GDM1 (cell line): ENCODE data around the gene STEAP1.
"Not testable (repeated sequence)": the region's sequence is repeated elsewhere in the genome, so short reads cannot be mapped to it uniquely, and the experiment has no call there.

ENCODE experiments used
- DNase-seq: peaks from one replicate; lab custom pipeline; 2025; lab: John Stamatoyannopoulos, UW

STEAP1 gene

DNA sequence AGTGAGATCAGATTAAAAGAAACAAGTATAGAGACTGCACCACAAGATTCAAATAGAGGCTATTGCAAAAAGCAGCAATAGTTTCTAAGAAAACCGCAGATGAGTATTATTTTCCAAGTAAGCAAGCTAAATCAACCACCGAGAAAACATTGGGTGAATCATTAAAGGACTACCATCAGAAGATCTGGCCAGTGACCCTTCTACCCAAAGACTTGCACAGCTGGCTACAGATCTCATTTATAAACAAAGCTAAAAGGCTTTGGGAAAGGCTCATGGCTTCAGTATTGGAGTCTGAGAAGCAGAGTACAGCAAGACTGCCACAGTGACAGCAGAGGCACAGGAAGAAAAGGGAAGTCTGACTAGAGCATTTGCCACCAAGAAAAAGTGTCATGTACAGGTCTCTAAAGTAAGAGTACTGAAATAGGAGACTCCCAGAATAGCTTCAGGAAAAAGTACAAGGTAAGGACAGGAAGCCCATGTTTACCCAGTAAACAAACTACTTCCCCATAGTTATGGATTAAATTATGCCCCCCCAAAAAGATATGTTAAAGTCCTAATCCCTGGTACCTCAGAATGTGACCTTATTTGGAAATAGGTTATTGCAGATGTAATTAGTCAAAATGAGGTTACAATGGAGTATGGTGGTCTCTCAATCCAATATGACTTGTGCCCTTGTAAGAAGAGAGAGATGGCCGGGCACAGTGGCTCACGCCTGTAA lies 19.0 kb downstream of the STEAP1 start:
- DNase-seq, result no peak

DNA sequence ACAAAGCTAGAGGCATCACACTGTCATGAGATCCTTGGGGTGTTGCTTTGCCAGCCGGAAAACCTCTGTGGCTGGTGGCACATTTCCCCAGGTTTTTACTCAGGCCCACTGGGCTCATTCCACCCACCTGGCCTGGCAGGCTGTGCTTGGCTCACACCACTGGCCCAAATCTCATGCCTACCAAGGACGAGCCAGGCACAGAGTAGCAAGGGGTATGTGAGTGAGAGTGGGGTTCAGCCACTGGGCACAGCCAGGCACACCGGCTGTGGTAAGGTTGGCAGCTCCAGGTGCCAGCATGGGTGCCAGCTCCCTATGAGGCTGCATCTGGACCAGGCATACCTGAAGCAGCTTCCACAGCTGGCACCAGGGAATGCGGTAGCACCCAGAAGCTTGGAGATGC lies 21.4 kb downstream of the STEAP1 start:
- DNase-seq, result no peak

DNA sequence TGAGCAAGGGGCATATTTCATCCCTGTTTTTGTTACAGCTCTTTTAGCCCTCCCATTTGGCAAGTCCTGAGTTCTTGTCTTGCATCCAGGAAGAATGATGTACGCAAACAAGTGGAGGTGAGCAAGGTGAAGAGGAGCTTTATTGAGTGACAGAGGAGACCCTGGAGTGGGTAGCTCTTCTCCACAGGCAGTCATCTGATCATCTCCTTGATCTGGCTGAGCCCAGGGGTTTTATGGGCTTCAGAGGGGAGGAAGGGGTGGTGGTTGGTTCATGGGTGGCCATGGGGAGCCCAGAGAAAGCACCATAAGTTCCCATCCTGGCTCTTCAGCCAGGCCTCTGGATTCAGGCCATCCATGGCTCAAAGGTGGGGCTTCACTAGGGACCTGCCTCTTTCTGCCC lies 21.9 kb downstream of the STEAP1 start:
- DNase-seq, result no peak

DNA sequence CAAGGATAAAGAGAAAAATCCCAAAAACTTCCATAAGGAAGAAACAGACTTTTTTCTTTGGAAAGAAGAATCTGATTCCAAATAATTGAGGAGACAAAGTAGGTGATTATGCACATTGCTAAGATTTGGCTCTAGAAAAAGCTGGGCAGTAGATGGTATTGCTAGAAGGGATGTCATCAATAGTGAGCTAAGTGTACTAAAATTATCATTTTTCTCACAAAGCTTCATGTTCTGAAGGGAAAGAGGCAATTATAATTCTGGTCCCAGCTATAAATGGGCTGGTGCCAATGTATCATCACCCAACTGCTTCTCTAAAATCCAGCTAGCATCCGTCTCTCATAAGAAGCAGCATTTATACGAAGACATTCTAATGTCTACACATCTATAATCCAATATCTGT lies 23.9 kb downstream of the STEAP1 start:
- no peak for DNase-seq

DNA sequence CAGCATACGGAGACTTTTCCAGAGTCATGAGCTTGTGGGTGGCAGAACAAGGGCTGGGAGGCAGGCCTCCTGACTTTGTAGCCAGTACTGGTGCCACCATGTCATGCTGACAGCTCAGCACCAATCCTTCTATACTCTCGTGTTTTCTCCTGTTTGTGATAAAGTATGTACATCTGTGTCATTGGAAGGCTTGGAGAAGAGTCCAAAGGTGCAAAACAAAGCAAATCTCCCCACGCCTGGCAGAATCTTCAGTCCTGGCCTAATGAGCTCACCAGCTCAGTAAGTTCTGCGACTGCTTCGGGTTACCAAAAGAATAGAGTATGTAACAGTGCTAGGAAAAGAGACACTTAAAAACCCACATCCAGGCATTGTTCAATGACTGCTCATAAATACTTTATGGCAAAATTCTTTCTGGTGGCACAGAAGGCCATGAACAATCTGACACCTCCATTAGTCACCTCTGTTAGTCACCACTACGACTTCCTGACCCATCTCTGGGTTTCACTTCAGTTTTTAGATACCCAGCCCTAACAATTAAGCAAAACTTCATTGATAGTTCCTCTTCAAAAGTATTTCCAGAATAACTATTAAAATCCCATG lies 24.5 kb downstream of the STEAP1 start:
- no peak for DNase-seq

DNA sequence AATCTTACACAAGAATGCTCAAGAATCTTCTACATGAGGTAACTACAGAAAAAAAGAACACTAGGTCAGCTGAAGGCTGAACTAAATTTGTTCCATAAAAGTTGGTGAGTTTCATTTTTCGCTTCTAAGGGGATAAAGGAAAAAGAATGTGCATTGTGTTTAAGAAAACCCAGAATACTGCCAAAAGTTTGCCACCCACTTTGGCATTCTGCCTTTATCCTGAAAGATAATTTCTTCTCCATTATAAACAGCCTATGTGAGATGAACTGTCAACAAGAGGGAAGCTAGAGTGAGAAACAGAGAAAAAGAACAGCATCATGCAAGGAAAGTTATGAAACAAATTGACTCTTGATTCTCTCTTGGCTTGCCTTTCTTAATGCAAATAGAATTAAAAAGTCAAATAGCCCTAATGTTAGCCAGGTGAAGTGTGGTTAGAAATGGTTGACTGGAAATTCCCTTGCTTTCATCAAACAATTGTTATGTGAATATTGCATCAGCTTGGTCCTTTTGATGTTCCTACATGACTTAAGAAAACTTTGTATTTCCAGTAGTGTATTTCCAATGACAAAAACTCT lies 25.8 kb downstream of the STEAP1 start:
- no peak for DNase-seq

DNA sequence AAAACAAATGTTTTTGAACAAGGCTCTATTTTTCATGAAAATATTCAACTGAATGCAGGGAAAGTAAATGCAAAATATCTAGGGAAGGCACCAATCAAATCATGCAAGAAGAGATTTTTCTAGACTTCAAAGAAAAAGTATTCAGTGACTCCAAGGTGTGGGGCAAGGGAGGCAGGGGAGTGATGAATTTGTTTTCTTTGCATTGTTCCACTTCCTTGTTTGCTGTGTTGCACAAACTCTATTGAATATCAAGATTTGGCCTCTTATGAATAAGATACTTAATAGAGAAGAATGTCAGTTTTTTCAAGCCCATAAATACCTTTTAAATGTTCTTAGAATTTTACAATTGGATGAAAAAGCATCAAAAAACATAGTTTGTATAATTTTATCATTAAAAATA lies 26.4 kb downstream of the STEAP1 start:
- DNase-seq, result no peak

DNA sequence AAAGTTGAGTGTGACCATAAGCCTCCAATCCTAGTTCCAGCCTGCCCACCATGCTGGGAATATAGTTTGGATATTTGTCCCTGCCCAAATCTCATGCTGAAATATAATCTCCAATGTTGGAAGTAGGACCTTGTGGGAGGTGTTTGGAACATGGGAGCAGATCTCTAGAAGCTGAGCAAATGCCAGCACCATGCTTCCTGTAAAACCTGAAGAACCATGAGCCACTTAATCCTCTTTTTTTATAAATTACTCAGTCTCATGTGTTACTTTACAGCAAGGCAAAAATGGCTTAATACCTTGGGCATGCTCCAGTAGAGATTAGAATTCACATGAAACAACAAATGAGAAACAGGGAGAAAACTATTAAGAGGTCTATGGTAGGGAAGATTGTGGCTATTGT lies 27.2 kb downstream of the STEAP1 start:
- DNase-seq, result no peak

DNA sequence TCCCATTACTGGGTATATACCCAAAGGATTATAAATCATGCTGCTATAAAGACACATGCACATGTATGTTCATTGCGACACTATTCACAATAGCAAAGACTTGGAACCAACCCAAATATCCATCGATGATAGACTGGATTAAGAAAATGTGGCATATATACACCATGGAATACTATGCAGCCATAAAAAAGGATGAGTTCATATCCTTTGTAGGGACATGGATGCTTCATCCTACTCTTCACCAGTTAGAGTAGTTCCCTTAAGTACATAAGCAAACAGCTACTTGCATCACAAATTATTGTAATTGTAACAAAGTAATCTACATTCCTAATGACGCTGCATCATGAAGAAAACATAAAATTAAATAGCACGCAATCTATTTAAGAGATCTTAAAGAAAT lies 32.0 kb downstream of the STEAP1 start:
- DNase-seq, result not testable (repeated sequence)

DNA sequence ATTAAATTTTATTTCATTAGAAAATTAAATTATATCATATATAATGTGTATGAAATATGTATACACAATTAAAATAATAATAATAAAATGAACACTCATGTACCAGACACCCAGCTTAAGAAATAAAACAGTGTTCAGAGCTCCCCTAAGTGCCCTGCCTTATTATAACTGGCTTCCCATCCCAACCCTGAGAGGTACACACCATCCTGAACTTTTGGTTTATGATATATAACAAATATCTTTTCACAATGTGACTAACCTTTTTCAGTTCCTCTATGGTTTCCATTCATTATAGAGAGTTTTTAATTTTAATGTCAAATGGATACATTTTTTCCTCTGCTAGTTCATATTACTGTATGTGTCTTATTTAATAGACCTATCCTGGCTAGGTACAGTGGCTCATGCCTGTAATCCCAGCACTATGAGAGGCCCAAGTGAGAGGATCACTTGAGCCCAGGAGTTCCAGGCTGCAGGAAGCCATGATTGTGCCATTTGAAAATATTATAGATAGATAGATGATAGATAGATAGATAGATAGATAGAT lies 33.3 kb downstream of the STEAP1 start:
- DNase-seq, result no peak

DNA sequence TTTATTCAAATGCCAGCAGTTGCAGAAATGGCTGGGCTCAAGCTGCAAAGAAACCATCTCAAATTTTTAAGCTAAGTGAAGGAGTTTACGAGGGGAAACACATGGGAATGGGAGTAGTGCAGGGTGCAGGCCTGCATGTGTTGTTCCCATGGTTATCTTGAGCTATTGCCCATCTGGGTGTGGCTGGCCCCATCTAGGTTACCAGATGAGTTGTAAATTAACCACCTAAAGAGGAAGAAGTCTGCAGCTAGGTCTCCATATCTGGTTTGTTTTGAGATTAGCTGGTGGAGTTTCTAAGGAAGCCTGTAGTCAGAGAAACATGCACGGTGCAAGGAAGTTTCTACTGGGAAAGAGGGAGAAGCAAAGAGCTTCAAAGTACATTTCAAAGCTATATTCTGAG lies 34.0 kb downstream of the STEAP1 start:
- DNase-seq, result no peak

DNA sequence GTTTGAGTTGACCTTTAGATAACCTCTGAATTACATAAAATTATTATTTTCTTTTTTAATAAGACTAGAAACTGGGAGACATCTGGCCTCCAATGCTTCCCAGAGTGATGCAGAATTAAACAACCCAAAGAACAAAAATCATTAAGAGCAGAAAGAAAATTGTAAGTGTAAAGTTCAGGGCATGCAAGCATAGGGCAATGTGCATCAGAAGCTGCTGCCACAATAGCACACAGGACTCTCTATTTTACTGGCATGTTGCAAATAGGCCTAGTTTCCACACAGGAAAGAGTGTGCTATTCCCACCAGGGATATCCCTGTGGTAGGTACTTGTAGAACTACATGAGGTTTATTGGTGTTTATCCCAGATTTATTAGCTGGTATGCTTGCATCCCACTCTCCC lies 36.7 kb downstream of the STEAP1 start:
- no peak for DNase-seq

DNA sequence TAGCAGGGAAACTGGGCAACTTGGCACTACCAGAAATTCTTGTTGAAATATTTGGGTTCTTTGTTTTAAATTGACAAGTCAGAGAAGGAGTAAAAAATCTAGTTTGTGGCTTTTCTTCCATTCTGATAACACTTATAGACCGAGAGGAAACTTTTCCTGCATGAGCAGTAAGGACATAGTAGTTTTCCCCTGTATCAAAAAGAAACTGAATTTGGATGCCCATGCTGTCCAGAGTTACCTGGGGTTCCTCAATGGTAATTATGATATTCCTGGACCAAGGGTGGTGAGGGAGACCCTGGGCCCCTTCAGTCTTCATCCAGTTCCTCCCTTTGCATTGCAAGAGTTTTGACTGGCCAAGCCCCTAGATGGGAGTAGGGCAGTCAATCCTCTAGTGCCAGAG lies 37.4 kb downstream of the STEAP1 start:
- DNase-seq, result no peak

DNA sequence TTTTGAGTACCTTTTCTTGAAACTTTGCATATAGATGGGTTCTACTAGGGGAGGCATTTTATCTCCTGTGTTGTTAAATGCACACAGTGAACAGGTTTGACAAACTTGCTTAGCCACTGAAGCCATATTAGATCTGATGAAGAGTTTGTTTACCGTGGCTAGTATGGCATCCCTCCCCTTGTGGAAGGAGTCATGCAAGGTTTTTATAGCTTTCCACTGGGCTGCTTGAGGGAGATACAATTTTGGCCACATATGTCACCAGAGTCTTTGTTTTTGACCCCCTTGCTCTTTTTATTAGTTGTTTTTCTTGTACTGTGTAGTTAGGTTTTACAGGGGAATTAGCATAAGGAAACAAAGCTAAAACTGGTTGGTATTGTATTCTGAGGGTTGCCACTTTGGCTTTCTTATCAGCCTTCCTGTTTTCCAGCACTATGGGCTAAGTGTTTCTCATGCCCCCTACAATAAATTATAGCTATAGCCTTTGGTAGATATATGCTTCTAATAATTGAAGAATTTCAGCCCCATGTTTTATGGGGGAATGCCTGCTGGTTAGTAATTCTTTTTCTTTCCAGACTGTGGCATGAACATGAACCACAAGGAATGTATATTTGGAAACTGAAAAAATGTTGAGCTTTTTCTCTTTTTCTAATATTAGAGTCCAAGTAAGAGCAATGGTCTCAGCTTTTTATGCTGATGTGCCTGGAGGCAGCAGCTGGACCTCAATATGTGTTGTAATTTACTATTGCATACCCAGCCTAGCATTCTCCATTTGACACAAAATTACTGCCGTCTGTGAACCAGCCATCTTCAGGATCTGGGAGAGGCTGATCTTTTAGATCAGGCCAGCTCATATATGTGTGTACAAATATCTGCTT lies 38.8 kb downstream of the STEAP1 start:
- no peak for DNase-seq

DNA sequence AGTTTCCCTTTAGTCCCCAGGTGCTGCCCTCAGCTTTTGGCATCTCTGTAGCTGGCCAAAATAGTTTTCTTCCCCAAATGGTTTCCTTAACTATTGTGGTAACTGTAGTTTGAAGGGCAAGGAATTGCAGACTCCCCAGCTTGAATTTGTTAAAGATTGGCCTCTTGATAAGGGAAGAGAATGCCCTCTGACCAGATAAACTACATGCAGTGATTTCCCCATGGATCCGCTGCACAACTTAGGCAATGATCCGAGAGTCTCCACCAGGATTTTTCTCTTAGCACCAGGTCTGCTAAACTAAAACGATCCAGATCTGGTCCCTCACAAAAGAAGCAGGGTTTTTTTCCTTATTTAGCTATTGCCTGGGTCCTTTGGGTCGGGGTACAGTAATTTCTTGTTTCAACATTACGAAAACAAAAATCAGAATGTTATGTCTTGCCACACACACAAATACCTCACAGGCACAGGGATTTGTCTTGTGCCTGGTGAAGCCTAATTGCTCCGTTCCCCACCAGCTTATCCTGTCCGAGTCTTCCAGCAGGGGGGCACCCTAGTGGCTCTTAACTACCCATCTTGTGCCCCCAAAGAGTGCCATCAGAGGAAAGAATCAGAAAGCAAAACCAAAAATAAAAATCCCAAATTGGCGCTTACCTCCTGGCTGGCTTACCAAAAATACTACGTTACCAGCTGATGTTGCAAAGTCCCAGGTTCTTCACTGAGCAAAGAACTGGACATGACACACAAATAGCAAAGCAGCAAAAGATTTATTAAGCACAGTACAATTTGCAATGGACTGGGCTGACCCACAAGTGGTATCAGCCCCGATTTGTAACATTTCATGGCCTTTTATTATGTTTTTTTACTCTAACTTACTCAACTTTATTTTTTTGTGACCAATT lies 40.9 kb downstream of the STEAP1 start:
- DNase-seq, result no peak

DNA sequence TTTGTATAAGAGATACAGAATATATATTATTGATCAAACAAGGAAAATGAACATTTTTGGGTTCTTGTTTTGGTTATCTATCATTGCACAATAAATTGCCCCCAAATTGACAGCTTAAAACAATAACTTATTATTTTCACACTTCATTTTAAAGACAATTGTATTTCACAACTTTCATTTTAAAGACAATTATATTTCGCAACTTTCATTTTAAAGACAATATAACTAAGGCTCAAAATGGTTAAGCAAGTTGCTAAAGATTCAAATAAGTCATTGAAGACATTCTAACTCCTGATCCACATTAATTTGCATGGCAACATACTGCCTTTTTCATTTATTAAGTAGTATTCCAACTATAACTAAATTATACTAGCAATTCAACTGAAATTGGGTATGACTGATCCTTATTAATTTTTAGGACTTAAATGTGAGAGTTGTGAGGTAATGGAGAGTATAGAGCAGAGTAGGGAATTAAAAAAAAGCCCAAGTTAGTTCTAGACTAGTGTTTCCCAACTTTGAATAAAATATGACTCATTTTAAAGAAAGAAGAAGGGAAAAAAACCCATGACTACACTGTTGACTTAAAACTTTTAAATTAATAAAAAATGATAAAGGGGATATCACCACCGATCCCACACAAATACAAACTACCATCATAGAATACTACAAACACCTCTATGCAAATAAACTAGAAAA lies 47.4 kb downstream of the STEAP1 start:
- no peak for DNase-seq

DNA sequence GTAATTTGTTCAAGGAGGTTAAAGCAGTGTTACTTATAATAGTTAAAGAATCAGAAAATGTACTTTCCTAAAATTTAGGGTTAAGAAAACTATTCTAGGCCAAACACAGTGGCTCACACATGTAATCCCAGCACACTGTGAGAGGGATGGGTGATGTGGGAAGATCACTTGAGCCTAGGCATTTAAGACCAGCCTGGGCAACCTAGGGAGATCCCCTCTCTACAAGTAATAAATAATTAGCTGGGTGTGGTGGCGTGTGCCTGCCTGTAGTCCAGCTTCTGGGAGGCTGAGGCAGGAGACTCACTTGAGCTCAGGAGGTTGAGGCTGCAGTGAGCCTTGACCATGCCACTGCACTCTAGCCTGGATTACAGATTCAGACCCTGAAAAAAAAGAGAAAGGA lies 53.7 kb downstream of the STEAP1 start:
- DNase-seq, result no peak

DNA sequence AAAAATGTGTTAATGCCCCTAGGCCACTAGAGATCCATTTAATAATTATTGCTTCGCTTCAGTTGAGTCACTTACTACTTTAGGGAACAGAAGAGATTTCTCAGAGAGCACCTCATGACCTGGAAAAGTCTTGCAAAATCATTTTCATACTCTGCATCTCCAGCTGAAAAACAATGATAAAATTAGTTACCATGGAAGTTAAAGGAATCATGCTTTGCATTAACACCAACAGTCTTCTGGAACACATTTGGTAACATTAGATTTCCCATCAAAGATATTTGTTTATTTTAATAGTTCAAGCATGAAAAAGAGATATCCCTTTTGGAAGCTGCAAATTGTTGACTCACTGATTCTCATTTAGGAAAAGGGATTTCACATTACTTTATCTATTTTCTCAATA lies 55.5 kb downstream of the STEAP1 start:
- DNase-seq, result no peak

DNA sequence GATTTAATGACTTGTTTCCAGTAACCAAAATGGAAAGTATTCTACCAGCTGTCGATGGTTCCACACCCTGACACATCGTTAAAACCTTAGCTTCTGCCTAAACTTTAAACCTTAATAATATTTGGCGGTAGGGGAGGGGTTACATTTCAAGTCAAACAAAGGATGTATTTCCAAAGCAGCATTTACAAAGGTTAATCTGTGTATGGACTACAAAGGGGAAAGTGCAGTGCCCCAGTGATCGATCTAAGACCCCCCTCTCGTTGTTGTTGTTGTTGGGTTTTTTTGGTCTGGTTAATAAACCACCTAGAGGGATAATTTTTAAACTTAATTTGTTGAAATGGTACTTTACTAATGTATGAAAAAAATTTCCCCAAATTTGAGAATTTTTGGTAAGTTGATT lies 56.2 kb downstream of the STEAP1 start:
- DNase-seq, result no peak

DNA sequence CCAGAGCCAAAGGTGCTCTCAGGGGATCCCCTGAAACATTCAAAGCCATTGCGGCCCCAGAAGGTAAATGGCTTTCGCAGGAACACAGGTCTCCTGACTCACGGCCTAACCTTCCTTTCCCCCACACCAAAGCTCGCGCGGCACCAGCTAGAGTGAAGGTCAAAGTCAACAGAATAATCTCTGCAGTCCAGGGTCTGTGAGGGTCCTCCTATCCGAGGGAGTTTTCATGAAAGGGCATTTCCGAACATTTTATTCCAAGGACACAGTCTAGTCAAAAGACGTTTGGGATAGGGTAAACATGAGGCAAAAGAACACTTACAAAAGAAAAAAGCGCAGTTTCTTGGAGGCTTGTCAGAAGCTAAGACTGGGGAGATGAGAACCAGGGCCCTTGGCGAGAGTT lies 56.7 kb downstream of the STEAP1 start:
- no peak for DNase-seq
